ENCODE data around the gene VPS4B.

GRCh38 chr18:63342206-63342605, 80.1 kb downstream of the VPS4B start:
- TF ChIP-seq CTCF (IDR thresholded peaks at IDR 0.05; ENCODE audit: insufficient read depth, low read length) (peak; percentile 70), POLR2AphosphoS5 (IDR thresholded peaks at IDR 0.05; ENCODE audit: low read depth) (no peak)
